K562 (cell line): ENCODE data around the gene SLC35D2. TPM values are rescaled to one million over a fixed set of nuclear protein-coding genes. Genes with fewer than 3 reads are reported as not detected.

Source experiments
- ATAC-seq: fragments of 200-7000 bp; cut with Tn5 transposase; 3 replicates; pipeline ENCODE4 v1.9.1; 2020; ENCODE audit warnings: moderate library complexity
- BruUV-seq: library from RNA; stranded (reverse); fragments of 400-500 nt; replicated peaks from 2 replicates; lab custom pipeline; 2021; lab: Mats Ljungman, UMichigan
- CTCF ChIA-PET: fragments of 300-600 bp; formaldehyde crosslinking; extraction: SDS; loops from one replicate; lab custom pipeline; 2021; ENCODE audit warnings: low intra/inter-chr PET ratio; lab: Yijun Ruan, JAX
- POLR2A ChIA-PET: fragments of 300-600, 350-650 bp; sonication (Branson Sonifier 250); formaldehyde crosslinking; extraction: SDS; loops from one replicate; lab custom pipeline; 2021; ENCODE audit warnings: antibody characterized with exemption, inconsistent platforms; lab: Yijun Ruan, JAX
- DNase-seq, 4 experiments: peaks; one replicate each; pipeline versions ENCODE4 v3.0.0 to v3.0.0-alpha.2; 2011 to 2018; ENCODE audit warnings: low spot score in 3 of 4, mixed read lengths in 3 of 4; ENCODE audit errors: extremely low read depth in 1 of 4
- FAIRE-seq: peaks from 2 replicates; lab custom pipeline; 2011; peaks lifted over from hg19 to GRCh38; lab: Jason Lieb, UNC
- H2AFZ ChIP-seq: 2 replicates; pipeline ENCODE4 v1.6.0; 2011; ENCODE audit warnings: low read depth, low read length, control low read depth, inconsistent platforms
- H3K27ac ChIP-seq: fragments of 200-600 bp; 3 replicates; pipeline ENCODE4 v1.8.0; 2011; ENCODE audit warnings: low read depth, mild to moderate bottlenecking, control low read depth, inconsistent platforms, low read length, moderate library complexity, mixed read lengths; ENCODE audit errors: extremely low read depth
- H3K27me3 ChIP-seq, 2 experiments: fragments of 300-600 bp in 1 of 2; 2 replicates in 1 of 2; 3 replicates in 1 of 2; pipeline versions ENCODE4 v1.6.0 to v1.8.0; 2011; ENCODE audit warnings: inconsistent platforms in 2 of 2, low read length in 2 of 2, mild to moderate bottlenecking in 1 of 2, mixed read lengths in 1 of 2, moderate library complexity in 1 of 2; ENCODE audit not compliant: control insufficient read depth in 2 of 2, insufficient read depth in 2 of 2
- H3K36me3 ChIP-seq: fragments of 300-600 bp; 3 replicates; pipeline ENCODE4 v1.8.0; 2011; ENCODE audit warnings: mild to moderate bottlenecking, low read length, inconsistent platforms; ENCODE audit not compliant: control insufficient read depth, insufficient read depth
- H3K4me1 ChIP-seq, 2 experiments: fragments of 200-600 bp in 1 of 2; replicated peaks in 1 of 2; 2 replicates in 1 of 2; 3 replicates in 1 of 2; pipeline versions ENCODE4 v1.5.1 to v1.8.0; 2011; ENCODE audit warnings: inconsistent platforms in 2 of 2, low read length in 2 of 2, mild to moderate bottlenecking in 1 of 2, mixed read lengths in 1 of 2, moderate library complexity in 1 of 2; ENCODE audit not compliant: control insufficient read depth in 2 of 2, insufficient read depth in 2 of 2
- H3K4me2 ChIP-seq: 2 replicates; pipeline ENCODE4 v1.6.1; 2011; ENCODE audit warnings: low read length, control low read depth, inconsistent platforms, mixed read lengths; ENCODE audit not compliant: insufficient read depth
- H3K4me3 ChIP-seq: fragments of 200-600 bp; sonication (generic), shearing (Covaris generic); 2 replicates; pipeline ENCODE4 v1.5.1; 2016; ENCODE audit warnings: control low read depth, inconsistent platforms
- H3K79me2 ChIP-seq: fragments of 200-600 bp; 3 replicates; pipeline ENCODE4 v1.8.0; 2011; ENCODE audit warnings: low read length, inconsistent platforms; ENCODE audit not compliant: control insufficient read depth, insufficient read depth
- H3K9ac ChIP-seq, 2 experiments: 2 replicates each; pipeline versions ENCODE4 v1.6.0 to v1.6.1; 2011; ENCODE audit warnings: low read depth in 2 of 2, low read length in 2 of 2, control low read depth in 1 of 2, inconsistent platforms in 1 of 2, mild to moderate bottlenecking in 1 of 2, mixed read lengths in 1 of 2; ENCODE audit not compliant: insufficient read depth in 1 of 2
- H3K9me1 ChIP-seq: one replicate; pipeline ENCODE4 v1.6.0; 2011; ENCODE audit warnings: inconsistent platforms, mild to moderate bottlenecking, low read length, moderate library complexity; ENCODE audit not compliant: control insufficient read depth, insufficient read depth
- H3K9me3 ChIP-seq: replicated peaks from 2 replicates; pipeline ENCODE4 v1.5.1; 2011; ENCODE audit warnings: low read depth, low read length, inconsistent platforms; ENCODE audit not compliant: control insufficient read depth, insufficient read depth
- H4K20me1 ChIP-seq: replicated peaks from 2 replicates; pipeline ENCODE4 v1.6.1; 2011; ENCODE audit warnings: low read length, inconsistent platforms, mixed read lengths; ENCODE audit not compliant: control insufficient read depth, insufficient read depth
- MNT ChIP-seq, 2 experiments: fragments of 450-650 bp; conservative IDR thresholded peaks; 2 replicates each; pipeline ENCODE4 v1.6.1; 2017; ENCODE audit warnings: mild to moderate bottlenecking in 2 of 2, moderate library complexity in 2 of 2
- POLR2A ChIP-seq: fragments of 450-650 bp; conservative IDR thresholded peaks from 2 replicates; pipeline ENCODE4 v1.6.1; 2016
- RBM34 ChIP-seq: fragments of 200-400 bp; formaldehyde crosslinking; IDR thresholded peaks from 2 replicates; pipeline ENCODE4 v1.6.1; 2018; ENCODE audit warnings: low read length, borderline replicate concordance; ENCODE audit not compliant: insufficient read depth
- SUPT5H ChIP-seq: fragments of 450-650 bp; IDR thresholded peaks from 2 replicates; pipeline ENCODE4 v1.6.1; 2016
- WGBS: fragments of 100-300 bp; shearing (Covaris generic); methylation state at CpG from one replicate; pipeline ENCODE4 v1.1.6; 2016; ENCODE audit warnings: low coverage, mixed read lengths; ENCODE audit not compliant: insufficient coverage; ENCODE audit errors: missing lambda C conversion rate; 5-methylcytosine and 5-hydroxymethylcytosine counted together
- in situ Hi-C: fragments of 300-500 bp; cut with MboI; formaldehyde crosslinking; loops from 4 replicates; pipeline ENCODE4 v1.15.0; 2018; ENCODE audit warnings: inconsistent platforms, mixed read lengths
- intact Hi-C: fragments of 100-400 bp; cut with micrococcal nuclease; formaldehyde crosslinking; loops from 2 replicates; pipeline ENCODE4 v1.14.2; 2022
- polyA plus RNA-seq, 8 experiments: library from polyadenylated mRNA; depleted of rRNA in 4 of 8; stranded (reverse) in 5 of 8; unstranded in 3 of 8; fragments of >200 nt; fragmentation: Nextera tagmentation in 2 of 8; fragmentation: Illumina TruSeq in 1 of 8; extraction: Ambion mirVana in 2 of 8; extraction: Trizol in 1 of 8; gene quantifications; 2 replicates each; pipeline versions ENCODE4 v1.2.1 to v1.2.3, GENCODE V29; 2011 to 2014; ENCODE audit warnings: inconsistent platforms in 1 of 8, missing spikeins in 1 of 8
- total RNA-seq, 7 experiments: library from RNA; depleted of rRNA in 6 of 7; stranded (reverse); fragments of >200 nt in 6 of 7; fragmentation: Illumina TruSeq in 2 of 7; extraction: Trizol in 2 of 7; gene quantifications; 2 replicates each; pipeline versions ENCODE4 v1.2.1 to v1.2.3, GENCODE V29; 2011 to 2021; ENCODE audit warnings: low replicate concordance in 1 of 7

The SLC35D2 gene
- total and polyA plus RNA-seq, 9 of the 15 experiments (the other 6 are each of a cell fraction or from before 2014, with no cell fraction given) = 2.9 to 14.9 (median 11.7) TPM

- peak; percentile 56 to 80 for TF ChIP-seq MNT (conservative IDR thresholded peaks at IDR 0.05)
Observed at GRCh38 chr9:96413302-96414221, 30.1 kb upstream of the SLC35D2 start (continued).

GRCh38 chr9:96412174-96412913, 28.8 kb upstream of the SLC35D2 start:
- Histone ChIP-seq H3K27me3 (no peaks in the 10 kb centered on the region), H3K9ac (no peak overlapping the region), H3K27ac (no peak overlapping the region), H3K79me2 (peaks cover 92% of the 10 kb centered on the region), H3K4me2 (no peak overlapping the region), H3K4me1 (peaks cover 15 to 17% of the 10 kb centered on the region in 2 experiments; a peak in 3 of 5 replicates), H3K36me3 (peaks cover 52% of the 10 kb centered on the region), H3K9me1 (no peaks in the 10 kb centered on the region), H3K9me3 (0 out of 2 replicates have a peak, but pooled peaks cover 1% of the 10 kb centered on the region), H4K20me1 (peaks cover 16% of the 10 kb centered on the region), H2AFZ (no peak overlapping the region), H3K4me3 (no peak overlapping the region)
- ChIA-PET CTCF (no interaction called here), POLR2A (no interaction called here)
- intact Hi-C loops = loop anchor here (10.0 kb wide), 1 partner anchor 88 kb away; no protein-coding TSS in a partner anchor
- no peak for ATAC-seq
- WGBS = 96% methylated on average over 6 of the region's 8 CpGs
- no TSS peak for BruUV-seq
- TF ChIP-seq POLR2A (0 out of 2 replicates have a peak, but pooled peaks have one; percentile 28), SUPT5H (0 out of 2 replicates have a peak, but pooled peaks have one; percentile 26), RBM34 (no peak)
- no peak for DNase-seq
- no peak for FAIRE-seq
- in situ Hi-C loops = no loop called here
